CMK (cell line): ENCODE results near the gene DLX3.
"Not testable (repeated sequence)": the region's sequence is repeated elsewhere in the genome, so short reads cannot be mapped to it uniquely, and the experiment has no call there.

ENCODE experiments used
- DNase-seq: peaks from one replicate; pipeline ENCODE4 v3.0.0-alpha.2; 2010; ENCODE audit warnings: low read depth

DLX3 gene

DNA sequence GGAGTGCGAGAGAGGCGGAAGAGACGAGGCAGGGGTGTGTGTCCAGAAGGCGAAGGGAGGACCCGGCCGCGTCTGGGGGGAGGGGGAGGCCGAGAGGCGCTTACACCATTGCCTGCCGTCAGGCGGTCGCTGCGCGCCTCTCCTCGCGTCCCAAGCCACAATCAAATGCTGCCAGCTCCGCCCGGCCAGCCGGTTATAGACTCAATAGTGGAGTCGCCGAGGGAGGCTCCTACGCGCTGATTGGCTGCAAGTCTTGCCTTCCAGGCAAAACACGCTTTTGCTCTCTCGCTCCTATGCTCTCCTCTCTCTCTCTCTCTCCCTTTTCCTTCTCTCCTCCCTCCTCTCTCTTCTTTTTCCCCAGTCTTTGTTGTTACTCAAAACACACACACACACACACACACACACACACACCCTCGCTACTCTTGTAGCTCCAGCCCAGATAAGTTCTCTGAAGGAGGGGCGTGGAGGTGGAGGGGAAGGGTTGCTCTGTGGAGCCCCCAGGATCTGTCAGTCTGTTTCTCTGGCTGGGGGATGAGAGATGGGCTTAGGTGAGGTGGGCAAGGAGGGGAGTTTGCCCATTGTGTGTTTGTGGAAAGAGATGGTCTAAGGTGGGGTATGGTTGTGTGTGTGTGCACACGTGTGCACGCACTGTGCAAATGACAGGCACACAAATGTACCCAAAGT is at the start of gene DLX3:
Gene DLX3, minus strand, starts transcription at position 170 of the 684 bp plus-strand sequence. CDS start 226 bp downstream, outside the sequence.
- DNase-seq = no peak

- DNase-seq = no peak
Measured at GRCh38 chr17:50044483-50044882, 49.5 kb upstream of the DLX3 start.

DNA sequence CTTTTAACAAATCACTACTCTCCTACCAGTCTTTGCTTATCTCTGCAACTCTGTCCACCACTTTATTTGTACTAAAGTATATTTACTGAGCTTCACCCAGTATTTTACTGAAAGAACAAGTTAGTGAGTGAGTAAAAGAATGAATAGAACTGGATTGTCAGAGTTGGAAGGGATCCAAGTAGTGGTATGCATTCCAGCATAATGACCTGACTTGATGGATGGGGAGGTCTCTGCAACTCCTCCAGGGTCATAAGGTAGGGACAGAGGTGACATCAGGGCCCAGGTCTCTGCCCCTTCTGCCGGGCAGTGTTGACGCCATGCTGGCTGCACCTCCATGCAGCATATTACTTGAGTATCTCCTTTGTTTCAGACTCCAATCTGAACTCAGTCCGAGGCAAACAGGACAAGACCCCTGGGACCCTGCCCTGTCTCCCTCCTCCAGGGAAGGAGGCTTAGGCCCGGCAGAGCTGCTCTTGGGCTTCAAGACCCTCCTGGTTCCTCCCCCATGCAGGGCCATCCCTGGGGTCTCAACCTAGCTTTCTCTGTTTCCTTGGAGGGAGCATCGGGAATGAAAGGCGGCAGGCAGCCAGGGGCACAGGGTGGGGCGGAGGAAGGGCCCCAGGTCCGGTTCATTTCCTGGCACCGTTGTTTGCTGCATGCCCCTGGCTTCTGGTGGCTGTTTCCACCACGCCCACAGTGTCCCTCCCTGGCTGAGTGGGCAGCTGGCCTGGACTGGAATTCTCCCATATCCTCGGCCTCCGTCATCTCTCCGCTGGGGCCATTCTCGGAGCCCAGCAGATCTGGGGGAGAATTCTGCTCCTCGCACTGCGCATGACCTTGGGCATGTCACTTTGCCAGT is 48.5 kb upstream of the DLX3 start:
- DNase-seq = no peak

DNA sequence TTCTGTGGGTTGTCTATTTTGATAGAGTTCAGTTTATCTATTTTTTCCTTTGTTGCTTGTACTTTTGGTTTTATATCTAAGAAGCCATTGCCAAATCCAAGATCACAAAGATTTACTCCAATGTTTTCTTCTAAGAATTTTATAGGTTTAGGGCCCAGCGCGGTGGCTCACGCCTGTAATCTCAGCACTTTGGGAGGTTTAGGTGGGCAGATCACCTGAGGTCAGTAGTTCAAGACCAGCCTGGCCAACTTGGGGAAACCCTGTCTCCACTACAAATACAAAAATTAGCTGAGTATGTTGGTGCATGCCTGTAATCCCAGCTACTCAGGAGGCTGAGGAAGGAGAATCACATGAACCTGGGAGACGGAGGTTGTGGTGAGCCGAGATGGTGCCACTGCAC is 47.2 kb upstream of the DLX3 start:
- no peak for DNase-seq

DNA sequence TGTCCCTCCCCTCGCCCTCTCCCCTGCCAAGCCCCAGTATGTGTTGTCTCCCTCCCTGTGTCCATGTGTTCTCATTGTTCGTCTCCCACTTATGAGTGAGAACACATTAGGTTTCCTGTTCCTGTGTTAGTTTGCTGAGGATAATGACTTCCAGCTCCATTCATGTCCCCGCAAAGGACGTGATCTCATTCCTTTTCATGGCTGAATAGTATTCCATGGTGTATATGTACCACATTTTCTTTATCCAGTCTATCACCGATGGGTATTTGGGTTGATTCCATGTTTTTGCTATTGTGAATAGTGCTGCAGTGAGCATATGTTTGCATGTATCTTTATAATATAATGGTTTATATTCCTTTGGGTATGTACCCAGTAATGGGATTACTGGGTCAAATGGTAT is 45.5 kb upstream of the DLX3 start:
- DNase-seq = not testable (repeated sequence)

GRCh38 chr17:50039058-50039457 is 44.0 kb upstream of the DLX3 start:
- no peak for DNase-seq

- DNase-seq = no peak
Measured at GRCh38 chr17:50037321-50038107, 42.5 kb upstream of the DLX3 start.

- DNase-seq = no peak
Measured at GRCh38 chr17:50036455-50037261, 41.6 kb upstream of the DLX3 start.

GRCh38 chr17:50035945-50036344 is 40.9 kb upstream of the DLX3 start:
- no peak for DNase-seq

- DNase-seq = no peak
Measured at GRCh38 chr17:50035421-50035879, 40.4 kb upstream of the DLX3 start.

DNA sequence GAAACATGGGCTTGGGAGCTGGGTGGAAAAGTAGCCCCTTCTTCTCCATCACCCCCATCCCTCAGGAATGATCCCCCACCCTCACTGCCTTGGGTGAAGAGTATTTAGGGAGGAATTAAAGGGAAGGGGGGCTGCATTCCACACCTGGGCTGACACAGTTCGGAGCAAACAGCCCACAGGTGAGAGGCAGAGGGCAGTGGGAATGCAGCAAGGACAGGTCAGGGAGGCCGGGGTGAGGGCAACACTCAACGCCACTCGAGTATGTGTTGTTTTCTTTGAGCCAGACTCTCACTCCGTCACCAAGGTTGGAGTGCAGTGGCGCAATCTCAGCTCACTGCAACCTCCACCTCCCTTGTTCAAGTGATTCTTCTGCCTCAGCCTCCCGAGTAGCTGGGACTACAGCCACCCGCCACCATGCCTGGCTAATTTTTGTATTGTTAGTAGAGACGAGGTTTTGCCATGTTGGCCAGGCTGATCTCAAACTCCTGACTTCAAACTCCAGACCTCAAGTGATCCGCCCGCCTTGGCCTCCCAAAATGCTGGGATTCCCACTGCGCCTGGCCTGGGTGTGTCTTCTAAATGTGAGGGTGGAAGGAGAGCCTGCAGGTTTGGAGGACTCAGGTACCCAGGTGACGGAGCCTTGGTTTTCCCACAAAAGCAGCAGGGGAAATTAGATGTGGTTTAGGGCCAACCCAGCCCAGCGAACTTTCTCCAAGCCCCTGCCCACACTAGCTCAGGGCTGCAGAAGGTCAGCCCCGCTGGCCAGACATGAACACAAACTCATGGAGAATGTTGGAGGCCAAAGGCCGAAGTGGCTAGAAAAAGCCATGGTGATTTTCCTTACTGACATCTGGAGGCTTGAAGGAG is 39.7 kb upstream of the DLX3 start:
- no peak for DNase-seq

DNA sequence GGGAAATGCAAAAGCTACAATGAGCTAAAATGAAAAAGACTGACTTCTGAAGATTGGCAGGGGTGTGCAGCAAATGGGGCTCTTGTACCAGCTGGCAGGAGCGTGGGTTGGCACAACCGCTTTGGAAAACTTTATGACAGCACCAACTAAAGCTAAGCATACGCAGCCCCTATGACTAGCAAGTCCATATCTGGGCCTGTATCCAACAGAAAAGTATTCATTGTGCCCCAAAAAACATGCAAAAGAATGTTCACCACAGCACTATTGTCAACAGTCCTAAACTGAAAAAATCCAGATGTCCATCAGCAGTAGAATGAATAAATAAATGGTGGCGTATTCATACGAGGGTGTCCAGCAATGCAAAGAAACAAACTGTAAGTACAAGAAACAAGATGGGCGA is 38.3 kb upstream of the DLX3 start:
- DNase-seq = no peak

DNA sequence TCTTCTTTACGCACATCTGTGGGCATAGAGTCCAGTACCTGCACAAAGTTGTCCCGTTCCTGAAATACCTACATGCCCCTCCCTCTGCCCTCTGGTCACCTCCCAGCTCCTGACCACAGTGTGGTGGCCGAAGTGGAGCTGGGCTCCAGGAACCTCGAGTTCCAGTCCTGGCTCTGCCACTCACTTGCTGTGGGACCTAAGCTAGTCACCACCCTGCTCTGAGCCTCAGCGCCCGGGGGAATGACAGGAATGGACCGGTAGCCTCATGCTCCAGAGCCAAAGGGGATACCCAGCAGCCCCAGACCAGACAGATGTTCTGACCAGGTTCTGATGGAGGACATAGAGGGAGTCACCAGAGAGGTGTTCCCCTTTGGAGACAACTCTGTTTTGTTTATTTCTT is 34.2 kb upstream of the DLX3 start:
- DNase-seq = no peak

- no peak for DNase-seq
Measured at GRCh38 chr17:50028736-50029120, 33.7 kb upstream of the DLX3 start.

GRCh38 chr17:50027881-50028735 is 33.1 kb upstream of the DLX3 start:
- DNase-seq = no peak

DNA sequence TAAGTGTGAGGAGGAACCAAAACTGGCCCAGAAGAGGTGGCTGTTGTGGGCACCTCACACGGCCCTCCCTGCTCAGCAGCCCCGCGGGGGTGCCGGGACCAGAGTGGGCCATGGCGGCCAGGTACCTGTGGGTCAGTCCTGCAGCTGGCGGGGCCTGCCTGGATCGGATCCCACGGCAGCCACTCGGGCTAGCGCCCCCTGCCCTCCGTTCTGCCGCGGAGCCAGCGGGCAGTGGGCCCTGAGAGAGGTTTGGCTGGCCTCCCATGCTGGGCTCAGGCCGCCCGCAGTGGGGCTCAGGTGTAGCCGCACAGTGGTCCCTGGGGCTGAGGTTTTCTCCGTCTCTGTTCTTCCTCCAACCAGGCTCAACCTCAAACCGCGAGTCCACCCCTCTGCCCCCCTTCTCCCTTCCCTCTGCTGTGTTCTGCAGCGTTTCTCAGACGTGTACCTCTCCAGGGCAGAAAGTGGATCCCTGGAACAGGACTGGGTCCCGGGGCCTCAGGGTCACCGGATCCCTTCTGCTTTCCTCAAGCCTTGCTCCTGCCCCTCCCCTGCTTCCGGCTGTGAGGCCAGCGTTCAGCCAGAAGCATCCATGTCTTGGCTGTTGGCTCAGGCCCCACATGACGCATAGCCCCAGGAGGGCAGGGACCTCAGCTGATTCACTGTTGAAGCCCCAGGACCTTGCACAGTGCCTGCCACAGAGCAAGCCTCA is 32.3 kb upstream of the DLX3 start:
- DNase-seq = no peak

- peak; percentile 8 for DNase-seq
Measured at GRCh38 chr17:50026837-50027171, 31.8 kb upstream of the DLX3 start.

- no peak for DNase-seq
Measured at GRCh38 chr17:50026046-50026675, 31.1 kb upstream of the DLX3 start.

DNA sequence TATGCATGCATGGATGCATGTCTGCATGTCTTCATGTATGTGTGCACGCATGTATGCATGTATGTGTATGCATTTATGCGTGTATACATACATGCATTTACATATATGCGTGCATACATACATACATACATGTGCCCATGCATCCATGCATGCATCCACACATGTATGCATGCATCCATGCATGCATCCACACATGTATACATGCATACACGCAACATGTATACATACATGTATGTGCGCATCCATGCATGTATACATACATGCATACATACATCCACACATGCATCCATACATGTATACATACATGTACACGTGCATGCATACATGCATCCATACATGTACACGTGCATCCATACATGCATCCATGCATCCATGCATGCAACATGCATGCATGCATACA is 29.8 kb upstream of the DLX3 start:
- DNase-seq = no peak
